K562 (cell line): ENCODE measurements around the gene SOX15. TPM values are rescaled to one million over a fixed set of nuclear protein-coding genes. Genes with fewer than 3 reads are reported as not detected.
A peak's percentile ranks its signal among the peaks of the same experiment; 100 is the strongest.

Experiments used
- ATAC-seq: fragments of 200-7000 bp; cut with Tn5 transposase; 3 replicates; pipeline ENCODE4 v1.9.1; 2020; ENCODE audit warnings: moderate library complexity
- BruUV-seq: library from RNA; stranded (reverse); fragments of 400-500 nt; replicated peaks from 2 replicates; lab custom pipeline; 2021; lab: Mats Ljungman, UMichigan
- CTCF ChIA-PET: fragments of 300-600 bp; formaldehyde crosslinking; extraction: SDS; loops from one replicate; lab custom pipeline; 2021; ENCODE audit warnings: low intra/inter-chr PET ratio; lab: Yijun Ruan, JAX
- POLR2A ChIA-PET: fragments of 300-600, 350-650 bp; sonication (Branson Sonifier 250); formaldehyde crosslinking; extraction: SDS; loops from one replicate; lab custom pipeline; 2021; ENCODE audit warnings: antibody characterized with exemption, inconsistent platforms; lab: Yijun Ruan, JAX
- DNase-seq, 4 experiments: peaks; one replicate each; pipeline versions ENCODE4 v3.0.0 to v3.0.0-alpha.2; 2011 to 2018; ENCODE audit warnings: low spot score in 3 of 4, mixed read lengths in 3 of 4; ENCODE audit errors: extremely low read depth in 1 of 4
- FAIRE-seq: peaks from 2 replicates; lab custom pipeline; 2011; peaks lifted over from hg19 to GRCh38; lab: Jason Lieb, UNC
- H2AFZ ChIP-seq: 2 replicates; pipeline ENCODE4 v1.6.0; 2011; ENCODE audit warnings: low read depth, low read length, control low read depth, inconsistent platforms
- H3K27ac ChIP-seq: fragments of 200-600 bp; 3 replicates; pipeline ENCODE4 v1.8.0; 2011; ENCODE audit warnings: low read depth, mild to moderate bottlenecking, control low read depth, inconsistent platforms, low read length, moderate library complexity, mixed read lengths; ENCODE audit errors: extremely low read depth
- H3K27me3 ChIP-seq, 2 experiments: fragments of 300-600 bp in 1 of 2; 2 replicates in 1 of 2; 3 replicates in 1 of 2; pipeline versions ENCODE4 v1.6.0 to v1.8.0; 2011; ENCODE audit warnings: inconsistent platforms in 2 of 2, low read length in 2 of 2, mild to moderate bottlenecking in 1 of 2, mixed read lengths in 1 of 2, moderate library complexity in 1 of 2; ENCODE audit not compliant: control insufficient read depth in 2 of 2, insufficient read depth in 2 of 2
- H3K36me3 ChIP-seq: fragments of 300-600 bp; 3 replicates; pipeline ENCODE4 v1.8.0; 2011; ENCODE audit warnings: mild to moderate bottlenecking, low read length, inconsistent platforms; ENCODE audit not compliant: control insufficient read depth, insufficient read depth
- H3K4me1 ChIP-seq, 2 experiments: fragments of 200-600 bp in 1 of 2; replicated peaks in 1 of 2; 2 replicates in 1 of 2; 3 replicates in 1 of 2; pipeline versions ENCODE4 v1.5.1 to v1.8.0; 2011; ENCODE audit warnings: inconsistent platforms in 2 of 2, low read length in 2 of 2, mild to moderate bottlenecking in 1 of 2, mixed read lengths in 1 of 2, moderate library complexity in 1 of 2; ENCODE audit not compliant: control insufficient read depth in 2 of 2, insufficient read depth in 2 of 2
- H3K4me2 ChIP-seq: 2 replicates; pipeline ENCODE4 v1.6.1; 2011; ENCODE audit warnings: low read length, control low read depth, inconsistent platforms, mixed read lengths; ENCODE audit not compliant: insufficient read depth
- H3K4me3 ChIP-seq: fragments of 200-600 bp; sonication (generic), shearing (Covaris generic); 2 replicates; pipeline ENCODE4 v1.5.1; 2016; ENCODE audit warnings: control low read depth, inconsistent platforms
- H3K79me2 ChIP-seq: fragments of 200-600 bp; 3 replicates; pipeline ENCODE4 v1.8.0; 2011; ENCODE audit warnings: low read length, inconsistent platforms; ENCODE audit not compliant: control insufficient read depth, insufficient read depth
- H3K9ac ChIP-seq, 2 experiments: 2 replicates each; pipeline versions ENCODE4 v1.6.0 to v1.6.1; 2011; ENCODE audit warnings: low read depth in 2 of 2, low read length in 2 of 2, control low read depth in 1 of 2, inconsistent platforms in 1 of 2, mild to moderate bottlenecking in 1 of 2, mixed read lengths in 1 of 2; ENCODE audit not compliant: insufficient read depth in 1 of 2
- H3K9me1 ChIP-seq: one replicate; pipeline ENCODE4 v1.6.0; 2011; ENCODE audit warnings: inconsistent platforms, mild to moderate bottlenecking, low read length, moderate library complexity; ENCODE audit not compliant: control insufficient read depth, insufficient read depth
- H3K9me3 ChIP-seq: replicated peaks from 2 replicates; pipeline ENCODE4 v1.5.1; 2011; ENCODE audit warnings: low read depth, low read length, inconsistent platforms; ENCODE audit not compliant: control insufficient read depth, insufficient read depth
- H4K20me1 ChIP-seq: replicated peaks from 2 replicates; pipeline ENCODE4 v1.6.1; 2011; ENCODE audit warnings: low read length, inconsistent platforms, mixed read lengths; ENCODE audit not compliant: control insufficient read depth, insufficient read depth
- ARHGAP35 ChIP-seq: fragments of 450-650 bp; IDR thresholded peaks from 2 replicates; pipeline ENCODE4 v1.6.1; 2018; ENCODE audit not compliant: partially characterized antibody
- BCOR ChIP-seq: fragments of 450-650 bp; IDR thresholded peaks from 2 replicates; pipeline ENCODE4 v1.6.1; 2016
- KDM2B ChIP-seq: fragments of 250-450 bp; sonication (Bioruptor Pico); IDR thresholded peaks from 2 replicates; pipeline ENCODE4 v1.8.0; 2021; ENCODE audit warnings: mild to moderate bottlenecking, moderate library complexity
- MCM7 ChIP-seq, 2 experiments: fragments of 450-650 bp; IDR thresholded peaks; 2 replicates each; pipeline ENCODE4 v1.6.1; 2016 to 2018
- POLR2A ChIP-seq: fragments of 450-650 bp; conservative IDR thresholded peaks from 2 replicates; pipeline ENCODE4 v1.6.1; 2016
- POLR2AphosphoS5 ChIP-seq: IDR thresholded peaks from 2 replicates; pipeline ENCODE4 v1.6.1; 2011; ENCODE audit warnings: mild to moderate bottlenecking, low read depth, low read length, moderate library complexity; ENCODE audit not compliant: control insufficient read depth, insufficient read depth
- POLR2G ChIP-seq: fragments of 200-400 bp; formaldehyde crosslinking; IDR thresholded peaks from 2 replicates; pipeline ENCODE4 v1.6.1; 2017; ENCODE audit warnings: low read depth, mild to moderate bottlenecking, antibody characterized with exemption, low read length, moderate library complexity
- RBFOX2 ChIP-seq: fragments of 200-400 bp; formaldehyde crosslinking; IDR thresholded peaks from 2 replicates; pipeline ENCODE4 v1.6.1; 2017; ENCODE audit warnings: low read depth, mild to moderate bottlenecking, low read length, moderate library complexity
- RUNX1 ChIP-seq: sonication (generic); IDR thresholded peaks from 2 replicates; pipeline ENCODE4 v1.6.1; 2016; ENCODE audit warnings: antibody characterized with exemption, low read depth
- SUPT5H ChIP-seq: fragments of 450-650 bp; IDR thresholded peaks from 2 replicates; pipeline ENCODE4 v1.6.1; 2016
- TBL1XR1 ChIP-seq, 2 experiments: IDR thresholded peaks; 2 replicates each; pipeline ENCODE4 v1.6.1; 2012; ENCODE audit warnings: improper control_type of control experiment in 2 of 2, low read length in 2 of 2, mild to moderate bottlenecking in 1 of 2
- WGBS: fragments of 100-300 bp; shearing (Covaris generic); methylation state at CpG from one replicate; pipeline ENCODE4 v1.1.6; 2016; ENCODE audit warnings: low coverage, mixed read lengths; ENCODE audit not compliant: insufficient coverage; ENCODE audit errors: missing lambda C conversion rate; 5-methylcytosine and 5-hydroxymethylcytosine counted together
- in situ Hi-C: fragments of 300-500 bp; cut with MboI; formaldehyde crosslinking; loops from 4 replicates; pipeline ENCODE4 v1.15.0; 2018; ENCODE audit warnings: inconsistent platforms, mixed read lengths
- intact Hi-C: fragments of 100-400 bp; cut with micrococcal nuclease; formaldehyde crosslinking; loops from 2 replicates; pipeline ENCODE4 v1.14.2; 2022
- polyA plus RNA-seq, 8 experiments: library from polyadenylated mRNA; depleted of rRNA in 4 of 8; stranded (reverse) in 5 of 8; unstranded in 3 of 8; fragments of >200 nt; fragmentation: Nextera tagmentation in 2 of 8; fragmentation: Illumina TruSeq in 1 of 8; extraction: Ambion mirVana in 2 of 8; extraction: Trizol in 1 of 8; gene quantifications; 2 replicates each; pipeline versions ENCODE4 v1.2.1 to v1.2.3, GENCODE V29; 2011 to 2014; ENCODE audit warnings: inconsistent platforms in 1 of 8, missing spikeins in 1 of 8
- total RNA-seq, 7 experiments: library from RNA; depleted of rRNA in 6 of 7; stranded (reverse); fragments of >200 nt in 6 of 7; fragmentation: Illumina TruSeq in 2 of 7; extraction: Trizol in 2 of 7; gene quantifications; 2 replicates each; pipeline versions ENCODE4 v1.2.1 to v1.2.3, GENCODE V29; 2011 to 2021; ENCODE audit warnings: low replicate concordance in 1 of 7
- TF ChIP-seq, protein P1 (sequence below): sonication (generic); formaldehyde crosslinking; IDR thresholded peaks from 2 replicates; pipeline ENCODE4 v1.8.1; 2023; ENCODE audit warnings: mild to moderate bottlenecking, missing genetic modification reagents
- TF ChIP-seq, protein P2 (sequence below): fragments of 250-450 bp; sonication (Bioruptor Pico); IDR thresholded peaks from 2 replicates; pipeline ENCODE4 v1.8.0; 2021; ENCODE audit warnings: borderline replicate concordance, mild to moderate bottlenecking, moderate library complexity; ENCODE audit not compliant: poor library complexity, severe bottlenecking

Gene SOX15
- total and polyA plus RNA-seq, 9 of the 15 experiments (the other 6 are each of a cell fraction or from before 2014, with no cell fraction given): 0.07 to 0.33 (median 0.19) TPM; not detected in 5

DNA sequence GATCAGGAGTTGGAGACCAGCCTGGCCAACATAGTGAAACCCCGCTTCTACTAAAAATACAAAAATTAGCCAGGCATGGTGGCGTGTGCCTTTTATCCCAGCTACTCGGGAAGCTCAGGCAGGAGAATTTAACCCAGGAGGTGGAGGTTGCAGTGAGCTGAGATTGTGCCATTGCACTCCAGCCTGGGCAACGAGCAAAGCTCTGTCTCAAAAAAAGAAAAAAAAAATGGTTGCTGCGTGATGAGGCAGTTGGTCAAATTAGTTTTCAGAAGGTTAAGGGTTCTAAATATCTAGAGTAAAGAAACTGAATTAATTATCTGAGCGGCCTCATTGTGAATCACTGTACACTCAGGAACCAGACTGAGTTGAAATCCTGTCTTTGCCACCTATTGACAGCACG, 13.9 kb downstream of the SOX15 start:
- Histone ChIP-seq H3K4me1 (peaks cover 28 to 42% of the 10 kb centered on the region in 2 experiments), H3K9me3 (no peaks in the 10 kb centered on the region), H3K79me2 (peaks cover 76% of the 10 kb centered on the region), H3K9ac (peak overlapping the region in 1 of 2 experiments; percentile 84; a peak in 1 of 4 replicates), H4K20me1 (peaks cover 43% of the 10 kb centered on the region), H3K36me3 (peaks cover 68% of the 10 kb centered on the region), H3K27me3 (no peaks in the 10 kb centered on the region), H3K4me3 (no peak overlapping the region; the same call in 1 of the 2 replicates), H2AFZ (no peak overlapping the region), H3K4me2 (0 out of 2 replicates have a peak overlapping the region, but pooled peaks have one; percentile 83), H3K9me1 (peaks cover 9% of the 10 kb centered on the region), H3K27ac (peak overlapping the region; percentile 98)
- FAIRE-seq (no peak), DNase-seq (no peak), ATAC-seq (no peak)
- peak; percentile 3; the same call in 1 of the 2 replicates for TF ChIP-seq POLR2AphosphoS5
- TF ChIP-seq MCM7 (IDR thresholded peaks at IDR 0.05): no peak
- 0 out of 2 replicates have a peak, but pooled peaks have one; percentile 17 for TF ChIP-seq SUPT5H
- peak; percentile 52; the same call in 1 of the 2 replicates for TF ChIP-seq POLR2A
- no peak for TF ChIP-seq RUNX1
- CTCF ChIA-PET: interaction anchor here (0.7 kb wide), 1 partner anchor 220 kb away, joined by 3 read pairs; no protein-coding TSS in a partner anchor
- in situ Hi-C loops (no loop called here), intact Hi-C loops (no loop called here)
- WGBS: 75% methylated on average over 6 of the region's 7 CpGs
- BruUV-seq: no TSS peak
- POLR2A ChIA-PET: interaction anchor here (0.6 to 6.7 kb wide), 7 partner anchors 8 to 239 kb away, joined by 3 to 46 read pairs (median 4); partner anchors contain the start of genes ACAP1 and MPDU1

DNA sequence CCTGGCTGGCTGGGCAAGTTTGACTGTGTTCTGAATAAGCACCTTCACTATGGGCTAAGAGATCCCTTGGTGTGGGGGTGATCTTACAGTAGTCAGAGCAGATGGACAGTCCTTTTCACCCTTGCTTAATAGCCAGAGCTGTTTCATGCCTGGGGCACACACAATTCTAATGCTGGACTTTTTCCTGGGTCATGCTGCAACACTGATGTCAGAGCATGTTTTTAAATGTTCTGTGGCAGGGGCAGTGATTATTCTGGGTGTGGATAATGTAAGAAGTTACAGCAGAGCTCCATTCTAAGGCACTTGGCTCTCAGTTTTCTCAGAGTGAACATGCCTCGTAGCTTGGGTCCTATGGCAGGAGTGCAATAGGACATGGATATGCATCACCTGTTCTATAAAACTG, 14.4 kb downstream of the SOX15 start:
- no peak for TF ChIP-seq TBL1XR1 (IDR thresholded peaks at IDR 0.05; ENCODE audit: low read length in 2 of 2)
- TF ChIP-seq POLR2G: 0 out of 2 replicates have a peak, but pooled peaks have one; percentile 18
- TF ChIP-seq SUPT5H: 0 out of 2 replicates have a peak, but pooled peaks have one; percentile 4
- TF ChIP-seq BCOR: no peak
- no peak for TF ChIP-seq KDM2B
- TF ChIP-seq, protein P1, sequence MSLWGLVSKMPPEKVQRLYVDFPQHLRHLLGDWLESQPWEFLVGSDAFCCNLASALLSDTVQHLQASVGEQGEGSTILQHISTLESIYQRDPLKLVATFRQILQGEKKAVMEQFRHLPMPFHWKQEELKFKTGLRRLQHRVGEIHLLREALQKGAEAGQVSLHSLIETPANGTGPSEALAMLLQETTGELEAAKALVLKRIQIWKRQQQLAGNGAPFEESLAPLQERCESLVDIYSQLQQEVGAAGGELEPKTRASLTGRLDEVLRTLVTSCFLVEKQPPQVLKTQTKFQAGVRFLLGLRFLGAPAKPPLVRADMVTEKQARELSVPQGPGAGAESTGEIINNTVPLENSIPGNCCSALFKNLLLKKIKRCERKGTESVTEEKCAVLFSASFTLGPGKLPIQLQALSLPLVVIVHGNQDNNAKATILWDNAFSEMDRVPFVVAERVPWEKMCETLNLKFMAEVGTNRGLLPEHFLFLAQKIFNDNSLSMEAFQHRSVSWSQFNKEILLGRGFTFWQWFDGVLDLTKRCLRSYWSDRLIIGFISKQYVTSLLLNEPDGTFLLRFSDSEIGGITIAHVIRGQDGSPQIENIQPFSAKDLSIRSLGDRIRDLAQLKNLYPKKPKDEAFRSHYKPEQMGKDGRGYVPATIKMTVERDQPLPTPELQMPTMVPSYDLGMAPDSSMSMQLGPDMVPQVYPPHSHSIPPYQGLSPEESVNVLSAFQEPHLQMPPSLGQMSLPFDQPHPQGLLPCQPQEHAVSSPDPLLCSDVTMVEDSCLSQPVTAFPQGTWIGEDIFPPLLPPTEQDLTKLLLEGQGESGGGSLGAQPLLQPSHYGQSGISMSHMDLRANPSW: no peak
- TF ChIP-seq RBFOX2: 0 out of 2 replicates have a peak, but pooled peaks have one; percentile 3
- TF ChIP-seq, protein P2, sequence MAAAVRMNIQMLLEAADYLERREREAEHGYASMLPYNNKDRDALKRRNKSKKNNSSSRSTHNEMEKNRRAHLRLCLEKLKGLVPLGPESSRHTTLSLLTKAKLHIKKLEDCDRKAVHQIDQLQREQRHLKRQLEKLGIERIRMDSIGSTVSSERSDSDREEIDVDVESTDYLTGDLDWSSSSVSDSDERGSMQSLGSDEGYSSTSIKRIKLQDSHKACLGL: no peak
- no peak for TF ChIP-seq ARHGAP35
- TF ChIP-seq, all 486 proteins: peak for 3
- ATAC-seq (no peak), DNase-seq (no peak), FAIRE-seq (no peak)
- Histone ChIP-seq H3K4me1 (peaks cover 24 to 37% of the 10 kb centered on the region in 2 experiments), H2AFZ (no peak overlapping the region), H3K9ac (peak overlapping the region; percentile 84 to 97; a peak in 3 of 4 replicates), H3K4me2 (peak overlapping the region; percentile 83), H3K36me3 (peaks cover 73% of the 10 kb centered on the region), H3K79me2 (peaks cover 71% of the 10 kb centered on the region), H3K9me1 (peaks cover 9% of the 10 kb centered on the region), H3K9me3 (no peaks in the 10 kb centered on the region), H3K27ac (peak overlapping the region; percentile 98), H3K4me3 (peak overlapping the region; percentile 99; the same call in 1 of the 2 replicates), H4K20me1 (peaks cover 43% of the 10 kb centered on the region), H3K27me3 (no peaks in the 10 kb centered on the region)
- in situ Hi-C loops (no loop called here), intact Hi-C loops (no loop called here)
- 92% methylated on average over 1 of the region's 1 CpG for WGBS
- ChIA-PET POLR2A (interaction anchor here (0.6 to 6.7 kb wide), 10 partner anchors 8 to 262 kb away, joined by 3 to 46 read pairs (median 4); partner anchors contain the start of genes ACAP1, MPDU1, TP53 and ZBTB4), CTCF (no interaction called here)
- no TSS peak for BruUV-seq
